Activated naive CD8-positive, alpha-beta T cell (primary cell): Measurements from ENCODE around the gene ITPR2.

Source experiments
- H3K27ac Mint-ChIP-seq: one replicate; pipeline ENCODE4 v1.8.0; 2021; ENCODE audit warnings: mixed read lengths
- H3K27me3 Mint-ChIP-seq: one replicate; pipeline ENCODE4 v1.8.0; 2021; ENCODE audit warnings: mixed read lengths
- H3K36me3 Mint-ChIP-seq: one replicate; pipeline ENCODE4 v1.8.0; 2021; ENCODE audit warnings: mixed read lengths
- H3K4me1 Mint-ChIP-seq: one replicate; pipeline ENCODE4 v1.8.0; 2021; ENCODE audit warnings: low read depth, mixed read lengths
- H3K4me3 Mint-ChIP-seq: one replicate; pipeline ENCODE4 v1.8.0; 2021; ENCODE audit warnings: mild to moderate bottlenecking, mixed read lengths
- H3K9me3 Mint-ChIP-seq: one replicate; pipeline ENCODE4 v1.8.0; 2021; ENCODE audit warnings: low read depth, mixed read lengths

The ITPR2 gene

GRCh38 chr12:26713885-26714383, 119.1 kb downstream of the ITPR2 start:
- Mint-ChIP-seq H3K36me3 (peaks cover 35% of the 10 kb centered on the region), H3K27me3 (no peaks in the 10 kb centered on the region), H3K4me3 (no peak overlapping the region), H3K9me3 (no peaks in the 10 kb centered on the region), H3K27ac (no peak overlapping the region), H3K4me1 (no peaks in the 10 kb centered on the region)

DNA sequence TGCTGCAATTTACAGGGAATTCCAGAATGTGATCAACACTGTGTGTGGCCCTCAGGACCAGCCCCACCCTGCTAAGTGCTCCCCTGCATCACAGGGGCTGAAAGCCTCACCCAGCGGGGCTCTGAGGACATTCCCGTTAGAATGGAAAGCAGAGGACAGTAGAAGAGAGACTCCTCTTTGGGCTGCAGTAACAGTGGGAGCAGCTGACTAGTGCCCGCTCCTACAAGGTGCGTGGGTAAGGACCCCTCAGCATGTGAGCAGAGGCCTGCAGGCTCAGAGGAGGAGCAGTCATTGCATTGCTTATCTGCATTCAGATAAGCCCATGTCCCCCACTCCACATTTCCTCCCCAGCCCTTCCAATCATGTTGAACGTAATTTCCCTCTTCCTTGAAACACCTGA, 120.1 kb downstream of the ITPR2 start:
- no peaks in the 10 kb centered on the region for H3K27me3 Mint-ChIP-seq
- H3K9me3 Mint-ChIP-seq = no peaks in the 10 kb centered on the region
- H3K36me3 Mint-ChIP-seq = peaks cover 41% of the 10 kb centered on the region
- H3K4me3 Mint-ChIP-seq = no peak overlapping the region
- H3K27ac Mint-ChIP-seq = no peak overlapping the region
- H3K4me1 Mint-ChIP-seq = no peaks in the 10 kb centered on the region

- H3K4me1 Mint-ChIP-seq = no peaks in the 10 kb centered on the region
- no peak overlapping the region for H3K4me3 Mint-ChIP-seq
- H3K27ac Mint-ChIP-seq = no peak overlapping the region
- H3K27me3 Mint-ChIP-seq = no peaks in the 10 kb centered on the region
- H3K36me3 Mint-ChIP-seq = peaks cover 38% of the 10 kb centered on the region
- H3K9me3 Mint-ChIP-seq = no peaks in the 10 kb centered on the region
Observed at GRCh38 chr12:26711569-26711968, 121.4 kb downstream of the ITPR2 start.

DNA sequence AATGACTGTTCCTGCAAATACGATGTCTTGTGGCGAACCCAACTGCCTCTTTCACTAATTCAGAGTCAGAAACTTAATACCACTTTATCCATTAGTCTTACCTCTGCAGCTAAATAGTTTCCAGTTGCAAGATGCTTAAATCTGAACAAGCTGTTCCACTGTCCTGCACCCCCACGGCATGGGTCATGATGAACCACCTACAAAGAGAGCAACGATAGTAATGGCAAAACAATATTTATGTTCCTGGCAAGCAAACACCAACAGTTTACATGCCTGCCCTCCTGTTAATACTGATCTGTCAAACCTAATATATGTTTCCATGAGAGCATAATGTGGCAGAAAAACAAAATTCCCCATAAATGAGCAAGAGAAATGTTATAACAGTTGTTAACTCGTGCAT, 121.9 kb downstream of the ITPR2 start:
- Mint-ChIP-seq H3K27me3 (no peaks in the 10 kb centered on the region), H3K27ac (no peak overlapping the region), H3K36me3 (peaks cover 36% of the 10 kb centered on the region), H3K4me3 (no peak overlapping the region), H3K4me1 (no peaks in the 10 kb centered on the region), H3K9me3 (no peaks in the 10 kb centered on the region)

- H3K4me3 Mint-ChIP-seq = no peak overlapping the region
- no peaks in the 10 kb centered on the region for H3K4me1 Mint-ChIP-seq
- no peak overlapping the region for H3K27ac Mint-ChIP-seq
- H3K27me3 Mint-ChIP-seq = no peaks in the 10 kb centered on the region
- H3K9me3 Mint-ChIP-seq = no peaks in the 10 kb centered on the region
- H3K36me3 Mint-ChIP-seq = peaks cover 14% of the 10 kb centered on the region
Observed at GRCh38 chr12:26705851-26706250, 127.1 kb downstream of the ITPR2 start.

DNA sequence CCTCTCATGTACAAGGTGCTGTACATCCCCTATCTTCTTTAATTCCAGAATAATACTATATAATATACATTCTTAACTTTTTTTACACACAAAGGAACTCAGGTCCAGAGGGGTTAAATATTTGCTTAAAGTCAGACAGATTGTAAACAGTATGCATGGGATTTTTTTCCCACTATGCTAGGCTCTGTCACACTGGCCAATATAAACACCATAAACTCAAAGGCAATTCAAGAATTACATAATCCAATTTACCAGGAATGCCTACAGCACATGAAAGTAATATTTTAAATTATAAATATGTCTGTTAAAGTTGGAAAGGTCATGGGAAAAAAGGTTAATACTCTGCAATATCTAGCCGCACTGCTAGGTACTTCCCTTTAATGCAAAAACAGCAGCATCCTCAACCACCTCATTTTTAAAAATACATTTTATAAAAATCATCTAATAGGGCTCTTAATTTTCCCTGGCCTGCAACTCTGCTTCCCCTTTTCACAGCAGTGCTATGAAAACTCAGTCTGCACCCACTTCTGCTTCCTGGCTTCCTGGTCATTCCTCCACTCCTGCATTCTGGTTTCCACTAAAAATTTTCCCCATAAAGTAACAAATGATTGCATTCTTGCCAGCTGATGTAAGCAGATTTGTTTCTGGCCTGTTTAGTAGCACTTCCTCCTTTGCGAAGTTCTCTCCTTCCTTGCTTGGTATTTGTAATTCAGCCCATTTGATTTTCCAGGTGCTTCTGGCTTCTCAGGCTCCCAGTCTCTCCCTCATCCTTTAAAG, 128.1 kb downstream of the ITPR2 start:
- H3K27ac Mint-ChIP-seq = no peak overlapping the region
- no peak overlapping the region for H3K4me3 Mint-ChIP-seq
- H3K4me1 Mint-ChIP-seq = no peaks in the 10 kb centered on the region
- H3K36me3 Mint-ChIP-seq = peaks cover 8% of the 10 kb centered on the region
- H3K27me3 Mint-ChIP-seq = no peaks in the 10 kb centered on the region
- no peaks in the 10 kb centered on the region for H3K9me3 Mint-ChIP-seq

- H3K36me3 Mint-ChIP-seq = peaks cover 8% of the 10 kb centered on the region
- no peaks in the 10 kb centered on the region for H3K27me3 Mint-ChIP-seq
- no peaks in the 10 kb centered on the region for H3K9me3 Mint-ChIP-seq
Observed at GRCh38 chr12:26704214-26704613, 128.8 kb downstream of the ITPR2 start.

DNA sequence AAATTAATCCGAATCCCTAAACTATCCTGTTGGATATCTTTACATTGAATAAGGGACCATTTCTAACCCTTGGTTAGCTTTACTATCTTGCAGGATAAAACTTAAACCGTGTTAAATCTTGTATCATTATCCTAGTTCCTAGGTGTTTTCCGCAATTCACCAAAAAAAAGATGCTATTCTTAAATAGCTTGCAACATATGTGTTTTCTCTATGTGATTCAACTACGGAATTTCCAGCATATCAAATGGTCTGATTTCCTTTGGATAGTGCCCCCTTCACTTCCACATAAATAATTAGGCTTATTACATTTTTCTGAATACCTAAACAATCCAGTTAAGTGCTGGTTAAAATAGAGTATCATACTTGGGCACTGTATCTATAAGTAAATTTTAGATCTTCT, 130.3 kb downstream of the ITPR2 start:
- H3K27ac Mint-ChIP-seq = no peak overlapping the region
- no peaks in the 10 kb centered on the region for H3K9me3 Mint-ChIP-seq
- peaks cover 12% of the 10 kb centered on the region for H3K36me3 Mint-ChIP-seq
- no peaks in the 10 kb centered on the region for H3K4me1 Mint-ChIP-seq
- no peaks in the 10 kb centered on the region for H3K27me3 Mint-ChIP-seq
- H3K4me3 Mint-ChIP-seq = no peak overlapping the region

More at GRCh38 chr12:26704214-26704613, 128.8 kb downstream of the ITPR2 start:
- Mint-ChIP-seq H3K4me3 (no peak overlapping the region), H3K27ac (no peak overlapping the region), H3K4me1 (no peaks in the 10 kb centered on the region)

DNA sequence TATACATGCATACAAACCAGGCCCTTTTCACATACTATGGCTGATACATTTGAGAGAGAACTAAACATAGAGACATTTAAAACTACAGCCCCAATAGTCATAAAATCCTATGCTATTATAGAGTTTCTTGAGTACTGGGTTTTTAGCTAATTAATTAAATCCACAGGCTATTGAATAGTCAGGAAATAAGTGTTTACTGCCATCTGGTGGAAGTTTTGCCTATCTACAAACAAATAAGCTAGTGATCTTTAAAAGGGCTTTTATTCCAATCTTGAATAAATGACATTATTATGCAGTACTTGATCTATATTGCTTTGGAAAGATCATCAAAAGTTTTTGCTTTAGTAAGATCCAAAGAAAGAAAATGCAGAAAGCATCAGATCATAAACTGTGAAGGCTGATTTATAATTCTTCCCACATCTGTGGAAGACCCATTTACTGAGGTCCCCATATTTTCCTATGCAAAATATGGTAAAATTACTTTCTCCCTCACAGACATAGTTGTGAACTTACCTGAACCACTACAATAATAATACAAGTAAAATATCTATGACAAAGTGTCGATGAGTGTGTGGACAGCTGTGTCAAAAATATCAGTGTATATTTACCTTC, 131.3 kb downstream of the ITPR2 start:
- Mint-ChIP-seq H3K27ac (no peak overlapping the region), H3K9me3 (no peaks in the 10 kb centered on the region), H3K36me3 (peaks cover 18% of the 10 kb centered on the region), H3K4me1 (no peaks in the 10 kb centered on the region), H3K27me3 (no peaks in the 10 kb centered on the region), H3K4me3 (no peak overlapping the region)

DNA sequence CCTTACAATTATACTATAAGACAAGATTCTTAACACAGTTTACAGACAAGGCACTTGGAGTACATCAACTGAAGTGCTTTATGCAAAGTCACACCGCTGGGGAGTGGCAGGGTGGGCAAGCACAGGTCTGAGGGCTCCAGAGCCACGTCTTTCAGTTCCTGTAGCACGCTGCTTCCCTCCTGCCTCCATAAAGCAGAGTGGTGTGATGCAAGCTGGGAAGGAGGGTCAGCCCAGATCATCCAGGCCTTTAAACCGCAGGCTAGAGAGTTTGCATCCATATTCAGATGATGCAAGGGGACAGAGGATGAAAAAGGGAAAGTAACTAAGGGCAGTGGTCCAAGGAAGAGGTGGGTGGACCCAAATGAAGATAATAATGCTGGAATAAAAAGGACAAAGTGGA, 132.6 kb downstream of the ITPR2 start:
- no peak overlapping the region for H3K4me3 Mint-ChIP-seq
- no peaks in the 10 kb centered on the region for H3K9me3 Mint-ChIP-seq
- H3K4me1 Mint-ChIP-seq = no peaks in the 10 kb centered on the region
- H3K27ac Mint-ChIP-seq = no peak overlapping the region
- H3K36me3 Mint-ChIP-seq = peaks cover 28% of the 10 kb centered on the region
- H3K27me3 Mint-ChIP-seq = no peaks in the 10 kb centered on the region

DNA sequence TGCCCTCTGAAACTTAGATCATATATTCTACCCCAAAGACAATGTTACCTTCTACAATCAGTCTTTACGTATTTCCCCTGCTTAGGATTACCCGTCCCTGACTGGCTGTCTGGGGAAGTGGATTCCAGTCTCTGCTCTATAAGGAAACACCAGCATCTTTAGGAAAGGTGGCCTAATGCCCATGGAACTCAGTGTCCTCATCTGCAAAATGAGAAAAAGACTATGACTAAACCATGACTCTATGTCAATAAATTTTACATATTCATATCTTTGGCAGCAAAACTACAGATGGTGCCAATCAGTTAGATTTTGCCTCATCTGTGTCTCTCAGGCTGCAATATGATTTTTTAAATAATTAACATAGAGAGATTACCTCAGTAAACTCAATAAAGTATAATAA, 133.8 kb downstream of the ITPR2 start:
- no peaks in the 10 kb centered on the region for H3K4me1 Mint-ChIP-seq
- H3K36me3 Mint-ChIP-seq = peaks cover 39% of the 10 kb centered on the region

DNA sequence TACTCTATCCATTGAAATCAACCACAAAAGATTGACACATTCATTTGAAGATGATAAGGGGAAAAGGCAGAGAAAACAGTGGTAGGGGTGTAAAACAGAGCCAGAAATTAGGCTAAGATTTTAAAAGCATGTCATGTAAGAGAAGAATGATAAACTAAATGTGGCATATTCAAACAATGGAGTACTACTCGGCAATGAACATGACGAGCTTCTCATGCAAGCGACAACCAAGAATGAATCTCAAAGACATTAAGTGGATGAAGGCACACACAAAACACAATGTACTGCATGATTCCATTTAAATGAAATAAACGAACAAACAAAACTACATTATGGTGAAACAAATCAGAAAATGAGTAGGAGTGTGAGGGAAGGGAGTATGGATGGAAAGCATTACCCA, 134.8 kb downstream of the ITPR2 start:
- Mint-ChIP-seq H3K9me3 (no peaks in the 10 kb centered on the region), H3K4me3 (no peak overlapping the region), H3K27me3 (no peaks in the 10 kb centered on the region), H3K36me3 (peaks cover 46% of the 10 kb centered on the region), H3K4me1 (no peaks in the 10 kb centered on the region), H3K27ac (no peak overlapping the region)

More for the DNA sequence above, 133.8 kb downstream of the ITPR2 start:
- Mint-ChIP-seq H3K27me3 (no peaks in the 10 kb centered on the region), H3K4me3 (no peak overlapping the region), H3K9me3 (no peaks in the 10 kb centered on the region), H3K27ac (no peak overlapping the region)

- Mint-ChIP-seq H3K36me3 (peaks cover 47% of the 10 kb centered on the region), H3K9me3 (no peaks in the 10 kb centered on the region), H3K4me1 (no peaks in the 10 kb centered on the region), H3K4me3 (no peak overlapping the region), H3K27ac (no peak overlapping the region), H3K27me3 (no peaks in the 10 kb centered on the region)
Observed at GRCh38 chr12:26697217-26697616, 135.8 kb downstream of the ITPR2 start.

- H3K36me3 Mint-ChIP-seq = peaks cover 50% of the 10 kb centered on the region
- H3K27me3 Mint-ChIP-seq = no peaks in the 10 kb centered on the region
- no peak overlapping the region for H3K4me3 Mint-ChIP-seq
- H3K27ac Mint-ChIP-seq = no peak overlapping the region
- H3K4me1 Mint-ChIP-seq = no peaks in the 10 kb centered on the region
- H3K9me3 Mint-ChIP-seq = no peaks in the 10 kb centered on the region
Observed at GRCh38 chr12:26696613-26697092, 136.3 kb downstream of the ITPR2 start.

DNA sequence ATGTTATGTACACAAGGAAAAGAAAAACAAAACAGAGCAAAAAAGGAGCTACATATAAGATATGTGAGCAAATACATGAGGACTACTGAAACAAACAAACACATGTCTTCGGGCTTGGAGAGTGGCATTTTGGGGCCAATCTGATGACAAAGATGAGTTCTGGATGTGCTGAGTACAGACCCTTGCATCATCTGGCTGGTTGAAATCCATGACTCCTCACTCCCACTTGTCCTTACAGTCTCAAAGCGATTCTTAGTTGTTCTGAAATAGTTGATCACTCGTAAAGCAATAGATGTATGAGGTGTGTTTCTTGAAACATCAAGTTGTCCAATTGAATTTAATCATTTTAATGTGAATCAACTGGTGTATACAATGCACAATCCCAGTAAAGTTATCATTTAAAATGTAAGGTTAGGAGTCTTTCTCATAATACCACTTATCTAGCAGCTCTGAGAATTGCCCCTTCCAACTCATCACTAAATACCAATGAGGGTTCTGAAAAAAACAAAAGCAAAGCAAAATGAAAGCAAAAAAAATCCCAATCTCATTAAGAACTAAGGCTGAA, 136.9 kb downstream of the ITPR2 start:
- H3K36me3 Mint-ChIP-seq = peaks cover 52% of the 10 kb centered on the region
- H3K27me3 Mint-ChIP-seq = no peaks in the 10 kb centered on the region
- H3K4me3 Mint-ChIP-seq = no peak overlapping the region
- no peak overlapping the region for H3K27ac Mint-ChIP-seq
- H3K4me1 Mint-ChIP-seq = no peaks in the 10 kb centered on the region
- no peaks in the 10 kb centered on the region for H3K9me3 Mint-ChIP-seq
